Measurements from ENCODE around the gene COPS8. TPM values are rescaled to one million over a fixed set of nuclear protein-coding genes. Genes with fewer than 3 reads are reported as not detected.
A peak's percentile ranks its signal among the peaks of the same experiment; 100 is the strongest.

Gene COPS8
- total and polyA plus RNA-seq, 2 experiments from 2014 or later, result 99.7 to 139 TPM

- Histone ChIP-seq H3K9me3 (ENCODE audit: low read depth) (no peaks in the 10 kb centered on the region), H3K27me3 (no peaks in the 10 kb centered on the region), H3K36me3 (peaks cover 61% of the 10 kb centered on the region), H3K4me1 (ENCODE audit: low read depth) (no peaks in the 10 kb centered on the region), H3K4me3 (no peak overlapping the region), H3K27ac (no peak overlapping the region)
- no peak for TF ChIP-seq CTCF (IDR thresholded peaks at IDR 0.05; ENCODE audit: low read depth, low read length)
- peak in 1 of 2 donors; percentile 87 for DNase-seq (ENCODE audit: low read depth in 1 of 2, low spot score in 1 of 2)
These were observed 11.2 kb downstream of the COPS8 start for GRCh38 chr2:237096911-237097310.

- Histone ChIP-seq H3K4me3 (no peak overlapping the region), H3K27me3 (no peaks in the 10 kb centered on the region), H3K36me3 (peaks cover 61% of the 10 kb centered on the region), H3K4me1 (ENCODE audit: low read depth) (no peaks in the 10 kb centered on the region), H3K27ac (no peak overlapping the region), H3K9me3 (ENCODE audit: low read depth) (no peaks in the 10 kb centered on the region)
- peak in 1 of 2 donors; percentile 35 for DNase-seq (ENCODE audit: low read depth in 1 of 2, low spot score in 1 of 2)
- TF ChIP-seq CTCF (IDR thresholded peaks at IDR 0.05; ENCODE audit: low read depth, low read length), result no peak
These were observed 11.7 kb downstream of the COPS8 start for GRCh38 chr2:237097326-237097910.

GRCh38 chr2:237097911-237098702, 12.4 kb downstream of the COPS8 start:
- Histone ChIP-seq H3K27me3 (no peaks in the 10 kb centered on the region), H3K9me3 (ENCODE audit: low read depth) (no peaks in the 10 kb centered on the region), H3K36me3 (peaks cover 61% of the 10 kb centered on the region), H3K4me1 (ENCODE audit: low read depth) (no peaks in the 10 kb centered on the region), H3K27ac (no peak overlapping the region), H3K4me3 (no peak overlapping the region)
- DNase-seq (ENCODE audit: low read depth in 1 of 2, low spot score in 1 of 2), result peak in 1 of 2 donors; percentile 91
- TF ChIP-seq CTCF (IDR thresholded peaks at IDR 0.05; ENCODE audit: low read depth, low read length), result no peak

- H3K27me3 ChIP-seq, result no peaks in the 10 kb centered on the region
- H3K9me3 ChIP-seq (ENCODE audit: low read depth), result no peaks in the 10 kb centered on the region
- no peaks in the 10 kb centered on the region for H3K4me1 ChIP-seq (ENCODE audit: low read depth)
- peaks cover 56% of the 10 kb centered on the region for H3K36me3 ChIP-seq
- no peak overlapping the region for H3K4me3 ChIP-seq
- no peak for TF ChIP-seq CTCF (IDR thresholded peaks at IDR 0.05; ENCODE audit: low read depth, low read length)
- H3K27ac ChIP-seq, result no peak overlapping the region
- DNase-seq (ENCODE audit: low read depth in 1 of 2, low spot score in 1 of 2), result no peak
These were observed 14.1 kb downstream of the COPS8 start for GRCh38 chr2:237099804-237100203.

- no peak for TF ChIP-seq CTCF (IDR thresholded peaks at IDR 0.05; ENCODE audit: low read depth, low read length)
- Histone ChIP-seq H3K27me3 (no peaks in the 10 kb centered on the region), H3K36me3 (peaks cover 41% of the 10 kb centered on the region), H3K27ac (no peak overlapping the region), H3K4me1 (ENCODE audit: low read depth) (no peaks in the 10 kb centered on the region), H3K9me3 (ENCODE audit: low read depth) (no peaks in the 10 kb centered on the region), H3K4me3 (no peak overlapping the region)
- no peak for DNase-seq (ENCODE audit: low read depth in 1 of 2, low spot score in 1 of 2)
These were observed 15.7 kb downstream of the COPS8 start for GRCh38 chr2:237101118-237101979.
